Rectal smooth muscle tissue (tissue), 1 donor: Measurements from ENCODE around the gene CDKN1B.

Source experiments
- H3K27ac ChIP-seq: one replicate; pipeline ENCODE4 v1.7.0; 2013; ENCODE audit warnings: low read depth, low read length, inconsistent platforms
- H3K27me3 ChIP-seq: one replicate; pipeline ENCODE4 v1.7.0; 2013; ENCODE audit warnings: low read length; ENCODE audit not compliant: control insufficient read depth, insufficient read depth
- H3K36me3 ChIP-seq: one replicate; pipeline ENCODE4 v1.7.0; 2013; ENCODE audit warnings: low read length; ENCODE audit not compliant: control insufficient read depth, insufficient read depth
- H3K4me1 ChIP-seq: one replicate; pipeline ENCODE4 v1.7.0; 2013; ENCODE audit warnings: low read length; ENCODE audit not compliant: control insufficient read depth, insufficient read depth
- H3K4me3 ChIP-seq: one replicate; pipeline ENCODE4 v1.7.0; 2013; ENCODE audit warnings: low read length
- H3K9ac ChIP-seq: one replicate; pipeline ENCODE4 v1.7.0; 2013; ENCODE audit warnings: low read length

Gene CDKN1B

DNA sequence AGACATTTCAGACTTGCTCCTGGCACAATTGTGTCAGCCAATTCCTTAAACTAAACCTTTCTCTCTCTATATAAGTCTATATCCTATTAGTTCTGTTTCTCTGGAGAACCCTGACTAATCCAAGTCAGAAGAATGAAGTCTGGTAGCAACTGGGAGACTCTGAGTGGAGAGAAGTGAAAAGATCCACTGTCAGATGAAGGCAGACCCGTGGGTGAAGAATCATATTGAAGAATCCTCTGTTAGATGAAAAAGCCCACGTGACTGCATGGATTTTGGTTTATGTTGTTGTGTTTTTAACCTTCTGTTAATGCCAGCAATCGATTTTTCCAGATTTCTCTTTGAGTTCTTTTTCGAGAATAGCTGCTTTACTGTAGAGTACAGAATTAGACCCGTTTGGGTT lies 38.8 kb downstream of the CDKN1B start:
- Histone ChIP-seq H3K4me3 (no peak overlapping the region), H3K4me1 (no peaks in the 10 kb centered on the region), H3K27ac (no peak overlapping the region), H3K27me3 (no peaks in the 10 kb centered on the region), H3K9ac (no peak overlapping the region), H3K36me3 (no peaks in the 10 kb centered on the region)

DNA sequence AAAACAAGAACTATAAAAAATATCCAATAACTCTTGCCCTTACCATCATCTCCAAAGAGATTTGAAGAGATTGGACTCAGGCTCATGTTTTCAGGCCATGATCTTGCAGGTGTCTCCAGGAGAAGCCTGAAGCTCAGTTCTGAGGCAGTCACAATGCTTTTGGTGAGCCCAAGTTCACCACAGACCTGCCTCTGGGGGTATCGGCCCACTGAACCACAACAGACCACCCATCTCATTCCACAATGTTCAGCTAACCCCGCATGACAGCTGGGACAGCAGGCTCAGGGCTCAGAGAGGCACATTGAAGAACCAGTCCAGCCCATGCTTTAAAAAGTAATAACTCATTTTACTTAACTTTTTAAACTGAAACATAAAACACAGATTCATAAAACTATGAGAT lies 40.0 kb downstream of the CDKN1B start:
- no peak overlapping the region for H3K9ac ChIP-seq
- no peaks in the 10 kb centered on the region for H3K36me3 ChIP-seq
- no peak overlapping the region for H3K27ac ChIP-seq
- no peaks in the 10 kb centered on the region for H3K4me1 ChIP-seq
- no peaks in the 10 kb centered on the region for H3K27me3 ChIP-seq
- no peak overlapping the region for H3K4me3 ChIP-seq

DNA sequence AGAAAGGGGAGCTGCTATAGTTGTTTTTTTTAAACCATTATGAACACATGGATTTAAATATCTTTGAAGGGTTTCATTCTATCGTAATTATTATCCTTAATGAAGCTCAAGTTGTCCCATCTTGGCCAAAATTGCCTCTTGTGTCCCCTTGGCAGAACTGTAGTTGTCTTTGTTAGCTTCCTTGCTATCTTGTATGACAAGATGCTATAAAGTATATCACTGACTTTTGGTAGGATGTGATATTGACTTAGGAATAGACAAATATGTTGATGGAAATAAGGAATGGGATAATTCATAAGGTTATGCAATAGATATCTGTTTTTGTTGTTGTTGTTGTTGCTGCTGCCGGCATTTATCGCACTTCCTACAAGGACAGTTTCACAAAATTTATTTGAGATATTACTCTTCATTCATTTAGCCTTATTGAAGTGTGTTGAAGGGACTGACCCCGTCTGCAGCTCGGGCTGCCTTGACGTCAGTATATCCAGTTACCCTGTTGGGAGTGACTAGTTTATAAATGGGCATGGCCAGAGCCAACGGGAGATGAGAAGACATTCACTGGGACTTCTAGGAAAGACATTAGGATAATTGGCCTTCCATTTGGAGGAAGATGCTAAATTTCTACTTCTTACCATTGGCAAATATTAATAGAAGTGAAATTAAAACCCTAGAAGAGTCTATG lies 42.2 kb downstream of the CDKN1B start:
- Histone ChIP-seq H3K27ac (no peak overlapping the region), H3K9ac (no peak overlapping the region), H3K4me1 (no peaks in the 10 kb centered on the region), H3K4me3 (no peak overlapping the region), H3K27me3 (no peaks in the 10 kb centered on the region), H3K36me3 (no peaks in the 10 kb centered on the region)

DNA sequence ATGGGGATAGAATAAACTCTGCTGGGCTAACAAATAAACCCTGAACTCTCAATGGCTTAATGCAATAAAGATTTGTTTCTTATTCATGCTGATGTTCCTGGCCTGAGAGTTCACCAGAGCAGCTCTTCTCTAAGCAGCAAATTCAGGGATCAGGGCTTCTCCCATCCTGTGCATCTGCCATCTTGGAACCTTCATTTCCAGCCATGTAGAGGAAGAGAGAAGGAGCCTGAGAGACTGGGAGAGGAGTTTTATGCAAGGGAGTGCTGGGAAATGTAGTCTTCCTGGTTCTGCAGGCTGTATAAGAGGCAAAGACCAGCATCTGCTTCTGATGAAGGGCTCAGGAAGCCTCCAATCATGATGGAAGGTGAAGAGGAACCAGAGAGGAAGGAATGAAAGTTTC lies 47.7 kb downstream of the CDKN1B start:
- H3K27ac ChIP-seq: no peak overlapping the region
- no peaks in the 10 kb centered on the region for H3K27me3 ChIP-seq
- H3K36me3 ChIP-seq: no peaks in the 10 kb centered on the region
- H3K4me3 ChIP-seq: no peak overlapping the region
- H3K4me1 ChIP-seq: no peaks in the 10 kb centered on the region
- no peak overlapping the region for H3K9ac ChIP-seq

DNA sequence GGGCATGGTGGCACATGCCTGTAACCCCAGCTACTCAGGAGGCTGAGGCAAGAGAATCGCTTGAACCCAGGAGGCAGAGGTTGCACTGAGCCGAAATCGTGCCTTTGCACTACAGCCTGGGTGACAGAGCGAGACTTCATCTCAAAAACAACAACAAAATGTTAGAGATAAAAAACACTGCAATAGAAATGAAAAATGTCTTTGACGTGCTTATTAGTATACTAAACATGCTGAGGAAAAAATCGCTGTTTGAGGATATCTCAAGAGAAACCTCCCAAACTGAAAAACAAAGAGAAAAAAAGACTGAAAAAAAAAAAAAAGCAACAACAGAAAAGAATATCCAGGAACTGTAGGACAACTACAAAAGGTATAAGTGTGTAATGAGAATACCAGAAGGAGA lies 53.1 kb downstream of the CDKN1B start:
- Histone ChIP-seq H3K4me1 (no peaks in the 10 kb centered on the region), H3K27me3 (no peaks in the 10 kb centered on the region), H3K9ac (no peak overlapping the region), H3K4me3 (no peak overlapping the region), H3K36me3 (no peaks in the 10 kb centered on the region), H3K27ac (no peak overlapping the region)
